Right atrium auricular region (tissue), 2 donors: ENCODE measurements around the gene FNBP1. TPM values are rescaled to one million over a fixed set of nuclear protein-coding genes. Genes with fewer than 3 reads are reported as not detected.

Experiments used
- DNase-seq: peaks from one replicate; pipeline ENCODE4 v3.0.0-alpha.2; 2019; ENCODE audit warnings: low spot score
- H3K27ac ChIP-seq, 2 donors: fragments of 200-600 bp; sonication (generic); 1 replicate in 1 of 2; 2 replicates in 1 of 2; pipeline ENCODE4 v1.5.1; 2016 to 2019
- H3K27me3 ChIP-seq, 2 donors: fragments of 200-600 bp; sonication (generic); one replicate each; pipeline versions ENCODE4 v1.5.1 to v1.6.0; 2017 to 2019
- H3K36me3 ChIP-seq: fragments of 200-600 bp; sonication (generic); one replicate; pipeline ENCODE4 v1.5.1; 2016
- H3K4me1 ChIP-seq, 2 donors: fragments of 200-600 bp; sonication (generic); one replicate each; pipeline versions ENCODE4 v1.5.1 to v1.6.0; 2017 to 2019
- H3K4me3 ChIP-seq, 2 donors: fragments of 200-600 bp; sonication (generic); 1 replicate in 1 of 2; 2 replicates in 1 of 2; pipeline ENCODE4 v1.5.1; 2017 to 2019; ENCODE audit warnings: mild to moderate bottlenecking in 1 of 2, moderate library complexity in 1 of 2
- H3K9me3 ChIP-seq, 2 donors: fragments of 200-600 bp; sonication (generic); one replicate each; pipeline ENCODE4 v1.5.1; 2019
- CTCF ChIP-seq, 2 donors: fragments of 200-600 bp; sonication (generic); IDR thresholded peaks; one replicate each; pipeline ENCODE4 v1.5.1; 2019; ENCODE audit warnings: antibody characterized with exemption in 2 of 2
- total RNA-seq, 2 donors: library from RNA; depleted of rRNA; stranded (reverse); fragments of >200 nt; gene quantifications; one replicate each; pipeline ENCODE4 v1.1.0, GENCODE V29; 2016

Gene FNBP1
- total RNA-seq, 2 donors from 2014 or later: 18.0 to 24.1 TPM

GRCh38 chr9:129906298-129906697 is 136.7 kb downstream of the FNBP1 start:
- no peak for DNase-seq

GRCh38 chr9:129904734-129905133 is 138.3 kb downstream of the FNBP1 start:
- no peak for DNase-seq
- H3K9me3 ChIP-seq: no peaks in the 10 kb centered on the region
- TF ChIP-seq CTCF (IDR thresholded peaks at IDR 0.05): no peak
- H3K27ac ChIP-seq: no peak overlapping the region
- H3K27me3 ChIP-seq: no peaks in the 10 kb centered on the region
- no peaks in the 10 kb centered on the region for H3K4me1 ChIP-seq
- H3K36me3 ChIP-seq: peaks cover 38% of the 10 kb centered on the region
- H3K4me3 ChIP-seq: no peak overlapping the region

More at GRCh38 chr9:129906298-129906697, 136.7 kb downstream of the FNBP1 start:
- Histone ChIP-seq H3K4me1 (peaks cover 0 to 7% of the 10 kb centered on the region in 2 donors), H3K36me3 (peaks cover 27% of the 10 kb centered on the region), H3K27me3 (no peaks in the 10 kb centered on the region), H3K9me3 (no peaks in the 10 kb centered on the region), H3K4me3 (no peak overlapping the region), H3K27ac (no peak overlapping the region)
- TF ChIP-seq CTCF (IDR thresholded peaks at IDR 0.05): no peak

- Histone ChIP-seq H3K27ac (no peak overlapping the region), H3K27me3 (no peaks in the 10 kb centered on the region), H3K4me3 (no peak overlapping the region), H3K9me3 (no peaks in the 10 kb centered on the region), H3K36me3 (peaks cover 38% of the 10 kb centered on the region), H3K4me1 (peaks cover 0 to 6% of the 10 kb centered on the region in 2 donors)
- no peak for TF ChIP-seq CTCF (IDR thresholded peaks at IDR 0.05)
- DNase-seq: no peak
Measured at GRCh38 chr9:129902740-129903134, 140.3 kb downstream of the FNBP1 start.

- DNase-seq: no peak
- Histone ChIP-seq H3K9me3 (no peaks in the 10 kb centered on the region), H3K27me3 (no peaks in the 10 kb centered on the region), H3K4me3 (no peak overlapping the region), H3K27ac (no peak overlapping the region), H3K36me3 (peaks cover 33% of the 10 kb centered on the region), H3K4me1 (peaks cover 0 to 6% of the 10 kb centered on the region in 2 donors)
- no peak for TF ChIP-seq CTCF (IDR thresholded peaks at IDR 0.05)
Measured at GRCh38 chr9:129901993-129902739, 140.8 kb downstream of the FNBP1 start.

- Histone ChIP-seq H3K4me1 (peaks cover 0 to 6% of the 10 kb centered on the region in 2 donors), H3K27me3 (no peaks in the 10 kb centered on the region), H3K4me3 (no peak overlapping the region), H3K9me3 (no peaks in the 10 kb centered on the region), H3K27ac (no peak overlapping the region), H3K36me3 (peaks cover 35% of the 10 kb centered on the region)
- TF ChIP-seq CTCF (IDR thresholded peaks at IDR 0.05): no peak
- DNase-seq: no peak
Measured at GRCh38 chr9:129900263-129901027, 142.5 kb downstream of the FNBP1 start.
